Activated CD4-positive, alpha-beta T cell treated with anti-CD3 and anti-CD28 coated beads for 1 hour (primary cell): ENCODE results near the gene TAF15.

Experiments
- DNase-seq: peaks from one replicate; pipeline ENCODE4 v3.0.0-alpha.2; 2020

TAF15 gene

GRCh38 chr17:35808962-35809854 lies at the start of gene TAF15:
Gene TAF15 (plus strand): TSS chr17:35809484. CDS start chr17:35809570, 86 bp downstream.
- DNase-seq: peak; percentile 92

DNA sequence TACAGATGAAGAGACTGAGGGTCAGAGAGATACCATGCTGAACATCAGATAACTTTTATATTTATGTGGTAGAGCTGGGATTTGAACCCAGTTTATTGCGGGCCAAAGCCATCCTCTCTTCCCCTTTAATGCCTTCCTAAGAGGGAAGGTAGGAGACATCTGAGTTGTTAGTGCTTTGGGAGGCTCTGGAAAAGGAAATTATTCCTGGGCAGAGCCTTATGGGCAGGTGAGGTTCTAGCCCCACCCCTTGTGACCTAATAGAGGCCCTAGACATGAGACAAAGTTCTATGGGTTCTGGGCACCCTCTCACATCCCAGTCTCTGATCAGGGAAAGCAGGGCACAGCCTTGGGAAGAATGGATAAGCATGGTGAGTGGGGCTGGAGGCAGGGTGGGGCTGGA lies 48.7 kb upstream of the TAF15 start, which contains the start of gene C17orf50:
C17orf50 (plus strand) TSS at position 301 of the 400 bp plus-strand sequence; CDS start at position 356, 55 bp downstream.
- no peak for DNase-seq

DNA sequence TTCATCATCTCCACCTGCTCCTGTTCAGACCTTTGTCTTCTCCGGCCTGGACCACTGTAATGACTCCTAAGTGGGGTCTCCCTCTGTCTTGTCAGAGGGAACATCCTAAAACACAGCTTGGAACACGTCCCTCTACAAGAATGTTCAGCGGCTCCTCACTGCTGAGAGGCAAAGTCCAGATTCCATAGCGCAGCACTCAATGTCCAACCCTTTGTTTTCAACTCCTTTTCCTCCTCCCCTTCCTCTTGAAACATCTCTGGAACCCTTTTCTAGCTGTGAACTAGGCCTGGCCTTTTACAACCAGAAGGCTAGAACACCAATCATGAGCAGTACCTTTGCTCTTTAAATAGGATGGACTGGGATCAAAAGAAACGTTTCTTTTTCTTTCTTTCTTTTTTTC lies 47.7 kb upstream of the TAF15 start:
- DNase-seq: no peak

GRCh38 chr17:35763767-35764122 lies 45.5 kb upstream of the TAF15 start:
- DNase-seq: no peak

- peak; percentile 78 for DNase-seq
These were observed 44.9 kb upstream of the TAF15 start for GRCh38 chr17:35764123-35764991.

- DNase-seq: no peak
These were observed 44.1 kb upstream of the TAF15 start for GRCh38 chr17:35765086-35765710.

DNA sequence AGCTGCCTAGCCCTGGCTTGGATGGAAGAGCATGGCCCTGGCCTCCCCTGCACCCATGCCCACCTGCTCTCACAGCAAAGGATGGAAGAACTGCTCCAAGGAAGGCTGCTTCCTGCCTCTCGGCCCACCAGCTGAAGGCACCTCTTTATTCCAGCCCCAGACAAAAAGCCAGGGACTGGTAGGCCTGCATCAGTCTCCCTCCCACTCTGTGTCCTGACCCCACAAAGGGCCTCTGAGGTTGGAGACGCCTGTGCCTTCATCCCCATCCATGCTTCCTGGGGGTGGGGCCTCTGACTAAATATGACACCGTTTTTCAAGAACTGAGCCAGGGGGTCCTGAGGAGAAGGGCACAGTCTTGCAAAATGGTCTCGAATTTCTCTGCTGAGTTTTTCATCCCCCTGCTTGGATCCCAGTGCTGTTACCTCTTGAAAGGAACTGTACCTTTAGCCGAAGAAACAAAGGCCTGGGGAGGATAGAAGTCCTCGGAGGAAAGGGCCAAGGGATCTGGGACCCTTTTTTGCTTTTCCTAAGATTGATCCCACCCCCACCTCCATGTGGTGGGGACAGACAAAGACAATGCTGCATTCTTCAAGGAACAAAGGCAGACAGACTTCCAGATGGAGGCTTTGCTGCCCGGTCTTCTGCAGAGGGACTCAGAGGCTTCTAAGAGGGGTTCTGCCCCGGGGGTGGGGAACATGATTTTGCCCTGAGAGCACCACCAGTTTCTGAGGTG lies 43.4 kb upstream of the TAF15 start:
- no peak for DNase-seq

DNA sequence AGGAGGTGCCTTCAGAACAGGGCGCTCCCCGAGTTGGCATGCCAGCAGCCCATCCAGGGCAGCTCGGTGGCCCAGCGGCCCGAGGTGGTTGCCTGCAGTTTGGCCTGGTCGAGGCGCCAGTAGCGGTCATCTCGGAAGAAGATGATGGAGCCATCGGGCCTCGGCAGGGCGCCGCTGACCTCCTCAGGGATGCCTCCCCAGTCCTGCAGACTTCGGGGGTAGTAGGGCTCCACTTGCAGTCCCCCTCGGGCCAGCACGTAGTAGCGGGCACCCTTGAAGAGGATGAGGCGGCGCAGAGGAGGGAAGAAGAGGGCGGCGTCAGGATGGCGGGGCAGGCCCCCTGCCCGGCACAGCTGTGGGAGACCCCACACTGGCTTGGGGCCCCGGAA lies 42.8 kb upstream of the TAF15 start:
- DNase-seq: no peak

GRCh38 chr17:35766903-35767510 lies 42.3 kb upstream of the TAF15 start:
- no peak for DNase-seq

DNA sequence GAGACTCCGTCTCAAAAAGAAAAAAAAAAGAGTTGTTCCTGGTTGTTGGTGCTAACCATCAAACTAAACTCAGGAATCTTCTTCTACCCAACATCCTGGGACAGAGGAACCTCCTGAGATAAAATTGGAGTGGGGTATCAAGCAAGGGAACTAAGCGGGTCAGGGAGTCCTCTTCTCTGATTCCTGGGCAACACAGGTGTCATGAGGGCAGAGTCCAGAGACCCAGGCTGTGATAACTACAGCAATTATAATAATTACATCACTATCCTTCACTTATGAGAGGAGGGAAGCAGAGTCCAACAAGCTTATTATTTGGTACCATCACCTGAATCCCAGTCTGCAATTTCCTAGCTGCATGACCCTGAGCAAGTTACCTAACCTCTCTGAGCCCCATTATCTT lies 40.5 kb upstream of the TAF15 start:
- DNase-seq: no peak

DNA sequence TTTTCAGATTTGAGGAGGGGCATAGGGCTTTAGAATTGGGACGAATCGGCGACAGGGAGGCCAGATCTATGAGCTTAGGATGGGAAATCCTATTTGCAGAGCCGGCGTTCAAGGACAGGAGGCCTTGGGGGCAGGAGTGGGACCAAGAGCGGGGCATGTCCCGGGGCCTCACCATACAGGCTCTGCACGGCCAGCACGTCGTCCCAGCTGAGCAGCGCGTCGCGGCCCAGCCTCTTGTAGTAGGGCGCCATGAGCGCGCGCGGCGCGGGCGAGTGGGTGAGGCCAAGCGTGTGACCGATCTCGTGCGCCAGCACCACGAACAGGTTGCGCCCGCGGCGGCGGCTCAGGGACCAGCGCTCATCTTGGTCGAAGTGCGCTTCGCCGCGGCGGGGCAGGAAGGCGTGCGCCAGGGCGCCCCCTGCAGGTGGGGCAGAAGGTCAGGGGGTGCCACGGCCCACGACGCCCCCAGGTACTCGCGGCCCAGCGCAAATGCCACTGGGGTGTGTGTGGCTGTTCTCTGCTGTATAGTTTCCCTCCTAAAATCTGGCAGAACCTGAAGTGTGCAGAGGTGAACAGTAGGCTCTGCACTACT lies 39.3 kb upstream of the TAF15 start:
- no peak for DNase-seq

DNA sequence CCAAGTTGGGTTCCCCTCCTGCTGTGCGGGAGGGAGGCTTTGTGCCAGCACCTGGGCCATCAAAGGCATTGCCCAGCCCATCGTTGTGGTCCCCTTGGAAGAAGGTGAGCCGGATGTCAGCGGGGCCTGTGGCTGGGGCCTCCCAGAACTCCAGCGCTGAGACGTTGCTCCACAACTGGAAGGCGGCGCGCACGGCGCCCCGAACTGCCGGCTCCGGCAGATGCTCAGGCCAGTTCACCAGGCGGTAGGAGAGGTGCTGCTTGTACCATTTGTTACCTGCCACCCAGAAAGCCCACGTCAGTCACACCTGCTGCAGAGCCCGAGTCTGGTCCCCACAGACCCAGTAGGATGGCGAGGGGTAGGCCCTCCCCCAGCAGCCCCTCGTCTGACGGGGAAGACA lies 36.2 kb upstream of the TAF15 start:
- no peak for DNase-seq

DNA sequence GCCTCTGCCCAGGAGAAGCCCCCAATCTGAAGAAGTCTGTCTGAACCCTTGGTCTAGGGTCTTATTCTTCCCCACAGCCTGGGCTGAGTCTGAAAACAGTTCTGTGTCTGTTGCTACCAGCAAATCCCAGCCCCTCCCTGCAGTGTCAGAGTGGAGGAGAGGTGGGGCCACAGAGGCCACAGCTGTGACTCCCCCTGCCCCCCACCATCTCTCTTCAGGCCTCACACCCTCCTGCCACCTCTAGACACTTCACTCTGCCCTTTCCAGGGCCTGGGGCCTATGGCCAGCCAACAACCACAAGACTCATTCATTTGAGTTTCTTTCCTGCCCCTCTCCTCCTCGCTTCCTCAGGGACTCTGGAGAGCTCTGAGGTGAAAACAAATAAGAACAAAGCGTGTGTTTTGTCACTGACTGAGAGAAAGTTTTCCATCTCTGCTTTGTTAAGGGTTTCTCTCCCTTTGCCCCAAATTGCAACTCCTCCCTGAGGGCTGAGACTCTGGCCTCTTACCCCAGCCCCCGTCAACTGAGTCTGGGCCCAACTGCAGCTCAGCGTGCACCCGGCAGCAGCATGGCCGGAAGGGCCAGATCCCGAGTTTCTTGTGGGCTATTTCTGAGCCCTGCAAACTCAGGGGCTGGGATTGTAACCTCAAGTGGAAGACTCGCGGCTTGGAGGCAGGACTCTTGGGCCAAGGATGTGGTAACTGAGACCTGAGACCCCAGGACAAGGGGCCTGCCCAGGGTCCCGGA lies 35.4 kb upstream of the TAF15 start:
- no peak for DNase-seq

DNA sequence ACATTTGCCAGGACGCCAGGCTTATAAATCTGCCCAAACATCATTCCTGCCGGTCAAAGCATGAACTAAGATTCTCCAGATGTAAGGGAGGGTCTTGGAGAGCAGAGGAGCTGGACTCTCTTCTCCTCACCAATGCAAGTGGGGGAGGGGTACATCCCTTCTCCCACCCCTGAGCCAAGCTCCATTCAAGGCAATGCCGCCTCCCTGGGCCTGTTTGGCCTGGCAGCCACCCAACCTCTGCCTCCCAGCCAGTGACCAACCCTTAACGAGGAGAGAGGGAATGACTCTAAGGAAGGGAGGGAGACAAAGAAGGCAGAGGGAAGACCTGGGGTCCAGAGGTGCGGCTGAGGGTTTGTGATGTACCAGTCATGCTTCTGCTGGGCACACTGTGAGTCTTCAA lies 34.8 kb upstream of the TAF15 start:
- no peak for DNase-seq

DNA sequence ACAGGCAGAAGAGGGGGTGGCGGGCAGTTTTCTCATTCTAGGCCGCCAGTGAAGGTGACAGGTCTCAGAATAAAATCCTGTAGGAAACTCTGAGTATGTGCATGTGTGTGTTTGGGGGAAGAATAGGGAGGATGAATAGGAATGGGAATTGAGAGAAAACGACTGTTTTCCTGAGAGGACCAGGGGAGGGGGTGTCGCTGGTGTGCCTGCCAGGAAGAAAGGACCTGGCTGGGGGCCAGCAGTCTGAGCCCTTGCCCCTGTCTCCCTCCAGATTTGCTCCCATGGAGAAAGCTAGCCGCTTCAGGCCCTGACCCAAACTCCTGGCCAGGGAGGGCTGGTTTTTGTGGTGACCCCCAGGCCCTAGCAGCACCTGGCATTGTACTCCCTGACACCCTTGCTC lies 34.2 kb upstream of the TAF15 start:
- DNase-seq: no peak

DNA sequence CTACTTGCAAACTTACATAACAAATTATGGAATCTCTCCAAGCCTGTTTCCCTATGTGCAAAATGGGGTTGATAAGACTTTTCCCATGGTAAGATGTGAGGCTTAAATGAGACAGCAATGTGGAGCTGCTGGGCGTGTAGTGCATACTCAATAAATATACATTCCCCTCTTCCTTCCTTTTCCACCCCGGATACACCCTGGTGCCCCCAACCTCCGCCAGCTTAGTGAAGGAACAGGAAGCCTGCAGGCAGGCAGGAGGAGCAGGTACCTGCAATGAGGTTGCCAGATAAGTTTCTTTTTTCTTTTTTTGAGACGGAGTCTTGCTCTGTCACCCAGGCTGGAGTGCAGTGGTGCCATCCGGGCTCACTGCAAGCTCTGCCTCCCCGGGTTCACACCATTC lies 33.7 kb upstream of the TAF15 start:
- no peak for DNase-seq

- DNase-seq: no peak
These were observed 30.6 kb upstream of the TAF15 start for GRCh38 chr17:35778641-35779196.

DNA sequence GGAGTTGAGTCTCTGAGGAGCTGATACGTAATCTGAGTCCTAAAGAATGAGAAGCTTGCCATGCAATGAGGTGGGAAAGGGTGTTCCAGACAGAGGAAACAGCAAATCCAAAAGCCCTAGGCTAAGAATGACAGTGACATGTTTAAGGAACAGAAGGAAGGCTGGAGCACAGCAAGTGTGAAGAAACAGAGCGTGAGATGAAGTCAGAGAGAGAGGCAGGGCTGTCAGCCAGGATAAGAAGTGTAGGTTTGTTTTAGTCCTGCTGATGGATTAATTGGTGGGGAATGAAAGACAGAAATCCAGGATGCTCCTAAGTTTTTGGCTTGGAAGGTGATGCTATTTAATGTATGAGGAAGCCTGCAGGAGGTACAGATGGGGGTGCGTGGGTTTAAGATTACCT lies 28.3 kb upstream of the TAF15 start:
- no peak for DNase-seq

DNA sequence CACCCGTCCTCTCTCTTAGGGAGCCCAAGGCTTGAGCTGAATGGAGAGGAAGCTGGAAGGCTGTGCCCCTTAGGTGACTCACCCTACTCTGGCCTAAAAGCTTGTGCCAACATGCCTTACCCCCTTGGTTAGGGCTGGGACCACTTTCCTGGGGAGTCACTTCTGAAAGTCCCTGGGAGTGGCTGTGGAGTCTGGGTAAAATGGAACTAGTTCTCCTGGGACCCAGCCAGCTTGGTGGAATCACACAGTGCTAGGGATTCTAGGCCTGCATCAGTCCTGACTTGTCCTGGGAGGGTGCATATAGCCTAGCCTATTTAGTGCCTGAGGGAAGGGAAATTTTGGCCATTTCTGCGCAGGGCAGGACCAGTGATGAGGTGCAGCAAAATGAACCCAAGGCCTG lies 24.4 kb upstream of the TAF15 start:
- DNase-seq: no peak

- no peak for DNase-seq
These were observed 22.3 kb upstream of the TAF15 start for GRCh38 chr17:35786941-35787432.
